ENCODE data around the gene DOK3.

DOK3 gene

GRCh38 chr5:177513500-177513899, 3.9 kb upstream of the DOK3 start:
- in situ Hi-C loops (cut with HindIII; ENCODE audit: low sequenced_read_pairs), result no loop called here

GRCh38 chr5:177512736-177513380, 3.2 kb upstream of the DOK3 start:
- in situ Hi-C loops (cut with HindIII; ENCODE audit: low sequenced_read_pairs), result no loop called here

GRCh38 chr5:177511796-177512675, 2.4 kb upstream of the DOK3 start:
- in situ Hi-C loops (cut with HindIII; ENCODE audit: low sequenced_read_pairs), result no loop called here

- in situ Hi-C loops (cut with HindIII; ENCODE audit: low sequenced_read_pairs), result no loop called here
Measured at GRCh38 chr5:177511181-177511580, 1.6 kb upstream of the DOK3 start.

GRCh38 chr5:177510567-177511053, 984 bp upstream of the DOK3 start:
- in situ Hi-C loops (cut with HindIII; ENCODE audit: low sequenced_read_pairs), result no loop called here

GRCh38 chr5:177509991-177510566, 453 bp upstream of the DOK3 start:
- in situ Hi-C loops (cut with HindIII; ENCODE audit: low sequenced_read_pairs), result no loop called here

- in situ Hi-C loops (cut with HindIII; ENCODE audit: low sequenced_read_pairs), result no loop called here
Measured at GRCh38 chr5:177508837-177509236, 789 bp downstream of the DOK3 start.

- in situ Hi-C loops (cut with HindIII; ENCODE audit: low sequenced_read_pairs), result no loop called here
Measured at GRCh38 chr5:177508221-177508611, 1.4 kb downstream of the DOK3 start.

- in situ Hi-C loops (cut with HindIII; ENCODE audit: low sequenced_read_pairs), result no loop called here
Measured at GRCh38 chr5:177507596-177508220, 1.9 kb downstream of the DOK3 start.

GRCh38 chr5:177507165-177507564, 2.5 kb downstream of the DOK3 start:
- in situ Hi-C loops (cut with HindIII; ENCODE audit: low sequenced_read_pairs), result no loop called here

GRCh38 chr5:177505075-177505474, 4.6 kb downstream of the DOK3 start:
- in situ Hi-C loops (cut with HindIII; ENCODE audit: low sequenced_read_pairs), result no loop called here

GRCh38 chr5:177504086-177505056, 5.3 kb downstream of the DOK3 start:
- in situ Hi-C loops (cut with HindIII; ENCODE audit: low sequenced_read_pairs), result no loop called here

GRCh38 chr5:177503351-177504085, 6.1 kb downstream of the DOK3 start:
- in situ Hi-C loops (cut with HindIII; ENCODE audit: low sequenced_read_pairs), result no loop called here

- in situ Hi-C loops (cut with HindIII; ENCODE audit: low sequenced_read_pairs), result no loop called here
Measured at GRCh38 chr5:177502886-177503285, 6.7 kb downstream of the DOK3 start.

- in situ Hi-C loops (cut with HindIII; ENCODE audit: low sequenced_read_pairs), result no loop called here
Measured at GRCh38 chr5:177501874-177502678, 7.5 kb downstream of the DOK3 start.

GRCh38 chr5:177500685-177501522, 8.7 kb downstream of the DOK3 start:
- in situ Hi-C loops (cut with HindIII; ENCODE audit: low sequenced_read_pairs), result no loop called here

- in situ Hi-C loops (cut with HindIII; ENCODE audit: low sequenced_read_pairs), result no loop called here
Measured at GRCh38 chr5:177499842-177500241, 9.8 kb downstream of the DOK3 start.
